Kidney epithelial cell (primary cell): ENCODE data around the gene COL23A1. TPM values are rescaled to one million over a fixed set of nuclear protein-coding genes. Genes with fewer than 3 reads are reported as not detected.

ENCODE experiments used
- DNase-seq: peaks from one replicate; pipeline ENCODE4 v3.0.0-alpha.2; 2010; ENCODE audit warnings: low read depth
- H3K27me3 ChIP-seq: 2 replicates; pipeline ENCODE4 v1.6.0; 2011; ENCODE audit warnings: low read length; ENCODE audit not compliant: control insufficient read depth, insufficient read depth
- H3K36me3 ChIP-seq: 2 replicates; pipeline ENCODE4 v1.5.1; 2011; ENCODE audit warnings: low read length; ENCODE audit not compliant: control insufficient read depth, insufficient read depth
- H3K4me3 ChIP-seq: 2 replicates; pipeline ENCODE4 v1.5.1; 2011; ENCODE audit warnings: low read depth, mild to moderate bottlenecking, control low read depth, low read length
- CTCF ChIP-seq: IDR thresholded peaks from 2 replicates; pipeline ENCODE4 v1.5.1; 2011; ENCODE audit warnings: mild to moderate bottlenecking, moderate library complexity, low read length, control low read depth, inconsistent platforms; ENCODE audit not compliant: insufficient read depth, poor library complexity, severe bottlenecking
- total RNA-seq: library from RNA; depleted of rRNA; stranded (reverse); fragments of >200 nt; gene quantifications from 2 replicates; pipeline ENCODE4 v1.2.3, GENCODE V29; 2015

Gene COL23A1
- total RNA-seq, 1 donor from 2014 or later, result 0.17 TPM

- Histone ChIP-seq H3K36me3 (peaks cover 4% of the 10 kb centered on the region), H3K4me3 (no peak overlapping the region), H3K27me3 (no peaks in the 10 kb centered on the region)
- no peak for TF ChIP-seq CTCF
- no peak for DNase-seq
Measured at GRCh38 chr5:178227929-178228328, 362.3 kb downstream of the COL23A1 start.

- Histone ChIP-seq H3K27me3 (no peaks in the 10 kb centered on the region), H3K36me3 (peaks cover 4% of the 10 kb centered on the region), H3K4me3 (no peak overlapping the region)
- no peak for DNase-seq
- no peak for TF ChIP-seq CTCF
Measured at GRCh38 chr5:178227138-178227659, 363.0 kb downstream of the COL23A1 start.

GRCh38 chr5:178225174-178225573 is 365.0 kb downstream of the COL23A1 start:
- Histone ChIP-seq H3K36me3 (peaks cover 3% of the 10 kb centered on the region), H3K4me3 (no peak overlapping the region), H3K27me3 (no peaks in the 10 kb centered on the region)
- no peak for TF ChIP-seq CTCF
- DNase-seq, result no peak

GRCh38 chr5:178224403-178224802 is 365.8 kb downstream of the COL23A1 start:
- no peak overlapping the region for H3K4me3 ChIP-seq
- no peaks in the 10 kb centered on the region for H3K27me3 ChIP-seq
- H3K36me3 ChIP-seq, result peaks cover 2% of the 10 kb centered on the region
- no peak for DNase-seq
- no peak for TF ChIP-seq CTCF

- no peak for DNase-seq
- TF ChIP-seq CTCF, result no peak
- peaks cover 2% of the 10 kb centered on the region for H3K36me3 ChIP-seq
- no peaks in the 10 kb centered on the region for H3K27me3 ChIP-seq
- H3K4me3 ChIP-seq, result no peak overlapping the region
Measured at GRCh38 chr5:178223828-178224335, 366.3 kb downstream of the COL23A1 start.

GRCh38 chr5:178223196-178223773 is 366.9 kb downstream of the COL23A1 start:
- H3K36me3 ChIP-seq, result peaks cover 2% of the 10 kb centered on the region
- no peak for TF ChIP-seq CTCF
- no peak overlapping the region for H3K4me3 ChIP-seq
- H3K27me3 ChIP-seq, result no peaks in the 10 kb centered on the region
- no peak for DNase-seq
